Measurements from ENCODE around the gene TVP23C. TPM values are rescaled to one million over a fixed set of nuclear protein-coding genes. Genes with fewer than 3 reads are reported as not detected.

The TVP23C gene
- total RNA-seq = 18.9 and 19.1 TPM in 2 replicates

GRCh38 chr17:15563375-15563857 lies at the start of gene TVP23C:
Gene TVP23C (minus strand): TSS chr17:15563483. CDS start chr17:15563448, 35 bp downstream.

GRCh38 chr17:15467592-15467991 lies 95.7 kb downstream of the TVP23C start, which contains the start of gene CDRT4:
Gene CDRT4 (minus strand): TSS chr17:15467621. CDS start chr17:15440238, 27,383 bp downstream.

Other genes starting within 250 kb of the TVP23C start
- 0.09 TPM in 1 of 2 replicates, not detected in the other for gene TEKT3, start 221.9 kb downstream of the TVP23C start, total RNA-seq
- gene CDRT4, start 95.9 kb downstream of the TVP23C start, total RNA-seq = 1.2 and 1.5 TPM in 2 replicates
- 0.11 and 0.17 TPM in 2 replicates for gene FBXW10B, start 56.2 kb upstream of the TVP23C start, total RNA-seq
- gene TRIM16, start 120.8 kb upstream of the TVP23C start, total RNA-seq = 45.6 and 51.6 TPM in 2 replicates
- gene ZNF286A, start 136.3 kb upstream of the TVP23C start, total RNA-seq = 17.4 and 45.2 TPM in 2 replicates
- gene TBC1D26, start 168.8 kb upstream of the TVP23C start, total RNA-seq = under 0.01 TPM in 1 of 2 replicates, not detected in the other